SW480 (cell line): ENCODE data around the gene CTIF.
"Not testable (repeated sequence)": the region's sequence is repeated elsewhere in the genome, so short reads cannot be mapped to it uniquely, and the experiment has no call there.

Experiments
- DNase-seq: peaks from one replicate; pipeline ENCODE4 v3.0.0-alpha.2; 2016; ENCODE audit warnings: low spot score

The CTIF gene

DNA sequence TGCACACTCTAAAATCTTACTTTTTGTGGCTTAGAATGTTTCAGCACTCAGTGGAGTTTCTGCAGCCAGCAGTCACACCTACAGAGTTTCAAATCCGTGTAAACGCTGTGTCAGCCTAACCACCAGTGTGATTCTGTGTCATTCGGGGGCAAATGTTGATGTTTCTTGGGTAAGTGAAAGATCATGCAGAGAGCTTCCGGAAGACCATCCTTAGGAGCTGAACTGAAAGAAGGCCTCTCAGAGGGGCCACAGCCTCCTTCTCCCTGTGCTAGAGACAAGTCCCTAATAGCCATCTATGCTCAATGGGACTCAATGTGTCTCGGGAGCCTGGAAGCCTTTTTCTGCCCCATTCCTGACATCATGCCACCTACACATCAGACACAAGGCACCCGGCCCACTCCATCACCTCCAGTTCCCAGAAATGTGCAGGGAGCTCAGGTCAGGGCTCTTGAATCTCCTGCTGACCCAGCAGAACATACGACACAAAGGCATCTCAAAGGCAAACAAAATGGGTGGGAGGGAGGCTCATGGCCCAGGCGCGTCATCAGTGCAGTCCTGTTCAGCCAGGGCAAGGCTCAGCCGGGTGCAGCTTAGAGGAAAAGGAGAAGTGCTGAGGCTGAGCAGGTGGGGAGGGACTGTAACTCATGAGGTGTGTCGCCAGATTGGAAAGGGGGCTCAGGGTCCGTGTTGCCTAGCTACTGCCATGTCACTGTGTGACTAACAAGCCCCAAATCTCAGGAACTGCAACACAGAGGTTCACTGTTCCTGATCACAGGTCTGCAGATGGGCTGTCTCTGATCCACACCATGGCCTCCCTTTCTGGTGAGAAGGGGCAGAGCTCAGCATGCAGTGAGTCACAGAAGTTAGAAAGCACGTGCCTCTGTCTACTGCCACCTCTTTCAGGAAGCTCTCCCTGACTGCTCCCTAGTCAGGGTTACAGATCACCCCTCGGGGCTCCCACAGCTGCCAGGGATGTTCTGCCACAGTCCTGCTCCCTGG, 329.9 kb downstream of the CTIF start:
- DNase-seq: no peak

DNA sequence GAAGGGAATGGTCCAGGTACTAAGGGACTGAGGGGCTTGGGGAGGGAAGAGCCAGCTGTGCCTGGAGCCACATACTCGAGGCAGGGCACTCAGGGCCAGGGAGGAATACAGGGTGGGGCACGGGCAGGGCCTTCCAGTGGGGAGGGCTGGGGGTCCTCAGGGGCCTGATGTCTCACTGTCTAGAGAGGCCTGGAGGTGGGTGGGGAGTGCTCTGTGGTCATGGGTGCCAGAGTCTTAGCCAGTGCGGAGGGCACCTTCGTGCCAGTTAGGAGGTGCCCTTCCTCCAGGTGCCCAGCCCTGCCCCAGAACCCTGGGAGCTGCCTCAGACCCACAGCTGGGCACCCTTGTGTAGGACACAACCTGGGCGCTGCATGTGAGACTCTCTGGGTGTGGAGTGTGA, 330.8 kb downstream of the CTIF start:
- no peak for DNase-seq

DNA sequence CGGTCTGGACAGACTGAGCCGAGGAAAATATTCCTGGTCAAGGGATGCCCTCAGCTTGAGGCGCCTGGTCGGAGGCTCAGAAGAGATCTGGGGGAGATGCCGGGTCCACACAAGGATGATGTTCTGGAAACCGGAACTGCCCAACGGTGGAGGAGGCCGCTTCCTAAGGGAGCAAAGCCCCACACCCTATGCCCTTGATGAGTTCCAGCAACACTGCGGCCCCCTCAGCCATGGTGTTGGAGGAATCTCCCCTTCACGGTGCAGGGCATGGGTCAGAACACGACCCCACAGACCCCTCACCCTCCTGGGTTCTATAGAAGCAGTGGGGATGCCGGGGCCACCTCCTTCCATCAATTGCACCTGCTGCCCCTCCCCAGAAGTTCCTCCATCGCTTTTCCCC, 332.1 kb downstream of the CTIF start:
- DNase-seq: not testable (repeated sequence)

DNA sequence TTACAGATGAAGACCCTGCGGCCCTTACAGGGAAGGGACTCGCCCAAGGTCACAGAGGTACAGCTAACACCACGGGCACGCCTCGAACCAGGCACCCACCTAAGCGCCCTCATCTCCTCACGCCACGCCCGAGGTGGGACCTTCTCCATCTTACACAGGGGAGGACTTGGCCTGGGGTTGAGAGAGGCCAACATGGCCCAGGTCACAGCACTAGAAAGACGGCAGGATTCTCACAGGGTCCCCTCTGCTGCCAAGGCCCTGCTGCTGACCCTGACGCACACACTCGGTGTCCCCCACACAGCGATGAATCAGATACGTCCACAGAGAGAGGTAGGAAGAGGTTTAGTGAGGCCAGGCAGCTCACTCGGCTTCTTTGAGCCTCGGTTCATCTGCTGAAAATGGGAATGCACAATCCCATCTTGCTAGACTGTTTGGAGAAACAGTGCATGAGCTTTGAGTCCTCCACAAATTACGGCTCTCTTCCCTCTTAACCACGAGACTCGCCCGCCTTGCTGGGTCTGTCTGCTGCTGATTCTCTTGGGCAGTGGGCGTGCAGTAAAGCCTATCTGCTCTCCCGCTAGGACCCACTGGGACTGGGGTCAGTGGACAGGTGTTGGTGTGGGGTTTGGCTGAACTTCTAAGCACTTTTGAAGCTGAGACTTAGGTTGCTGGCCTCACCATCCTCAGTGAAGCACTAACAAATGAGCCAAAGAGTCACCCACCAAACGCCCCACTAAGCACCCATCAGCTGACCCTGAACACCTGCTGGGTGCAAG, 332.7 kb downstream of the CTIF start:
- DNase-seq: no peak

DNA sequence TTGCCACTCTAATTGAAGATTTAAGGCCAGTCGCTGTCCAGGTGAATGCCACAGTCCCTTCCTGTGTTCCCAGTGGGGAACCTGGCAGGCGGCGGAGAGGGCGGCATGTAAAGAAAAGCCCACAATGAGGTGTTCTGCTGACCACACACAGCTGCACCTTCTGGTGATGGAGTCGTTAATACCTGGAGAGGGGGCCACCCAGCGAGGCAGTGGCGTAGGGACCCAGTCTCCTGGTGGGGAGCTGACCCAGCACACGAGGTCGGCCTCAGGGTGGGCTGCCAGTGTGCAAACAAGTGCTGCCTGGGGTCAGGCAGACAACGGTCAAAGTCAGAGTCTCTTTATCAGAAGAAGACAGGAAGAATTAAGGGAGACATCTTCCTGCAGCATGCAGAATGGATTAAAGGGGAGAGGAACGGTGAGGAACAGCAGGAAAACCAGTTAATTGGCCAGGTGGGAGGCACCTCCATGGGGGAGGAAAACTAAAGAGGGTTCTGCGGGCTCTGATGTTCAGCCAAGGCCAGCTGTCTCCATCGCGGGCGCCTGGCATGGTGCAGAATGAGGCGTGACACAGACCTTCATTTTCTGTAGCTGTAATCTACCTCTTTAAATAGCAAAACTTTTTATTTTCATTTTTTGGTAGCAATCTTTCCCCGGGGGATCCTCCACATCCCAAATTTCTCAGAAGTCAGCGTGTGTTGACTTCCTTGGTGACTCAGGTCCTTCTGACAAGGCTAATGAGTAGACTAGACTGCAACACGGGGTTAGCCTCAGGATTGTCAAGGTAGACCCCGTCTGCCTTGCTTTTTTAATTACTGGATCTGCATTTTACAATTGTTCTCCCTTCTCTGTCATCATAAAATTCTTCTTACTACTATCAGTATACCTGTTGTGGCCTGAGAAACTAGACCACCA, 333.7 kb downstream of the CTIF start:
- DNase-seq: peak; percentile 32

DNA sequence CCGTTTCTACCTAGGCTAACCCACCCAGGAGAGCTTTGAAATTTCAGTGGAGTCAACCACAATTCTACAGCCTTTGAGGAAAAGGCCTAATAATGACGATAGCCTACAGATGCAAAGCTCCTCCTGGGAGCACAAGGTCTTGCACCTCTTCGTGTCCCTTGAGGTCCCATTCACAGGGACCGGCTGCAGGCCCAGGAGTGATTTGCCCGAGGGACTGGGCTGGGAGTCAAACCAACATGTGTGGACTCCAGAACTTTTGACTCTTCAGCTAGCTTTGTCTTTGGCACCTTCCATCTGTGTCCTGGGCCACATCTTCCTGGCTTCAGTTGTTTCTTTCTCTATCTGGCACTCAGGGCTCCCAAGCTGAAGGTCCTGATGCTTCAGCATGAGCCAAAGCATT, 335.4 kb downstream of the CTIF start:
- DNase-seq: no peak

DNA sequence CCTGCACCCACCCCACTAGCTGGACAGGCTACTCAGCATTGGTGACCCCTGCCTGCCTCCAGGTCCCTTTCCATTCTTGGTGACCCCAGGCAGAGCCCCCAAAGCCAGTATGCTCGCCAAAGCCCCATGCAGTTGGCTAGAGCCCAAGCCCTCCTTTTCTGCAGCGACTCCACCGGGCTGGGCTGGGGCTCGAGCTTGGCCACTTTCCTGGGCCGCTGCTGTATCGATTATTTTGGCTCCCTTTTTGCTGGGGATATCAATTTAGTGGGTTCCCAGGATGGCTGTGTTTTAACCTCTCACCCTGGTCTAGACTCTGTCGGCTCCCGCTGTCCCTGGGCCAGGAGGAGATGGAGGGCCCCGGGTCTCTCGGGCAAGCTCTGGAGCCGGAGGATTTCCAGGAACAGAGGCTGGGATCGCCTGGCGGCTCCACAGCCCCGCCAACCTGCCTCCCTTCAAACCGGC, 335.9 kb downstream of the CTIF start:
- DNase-seq: no peak

DNA sequence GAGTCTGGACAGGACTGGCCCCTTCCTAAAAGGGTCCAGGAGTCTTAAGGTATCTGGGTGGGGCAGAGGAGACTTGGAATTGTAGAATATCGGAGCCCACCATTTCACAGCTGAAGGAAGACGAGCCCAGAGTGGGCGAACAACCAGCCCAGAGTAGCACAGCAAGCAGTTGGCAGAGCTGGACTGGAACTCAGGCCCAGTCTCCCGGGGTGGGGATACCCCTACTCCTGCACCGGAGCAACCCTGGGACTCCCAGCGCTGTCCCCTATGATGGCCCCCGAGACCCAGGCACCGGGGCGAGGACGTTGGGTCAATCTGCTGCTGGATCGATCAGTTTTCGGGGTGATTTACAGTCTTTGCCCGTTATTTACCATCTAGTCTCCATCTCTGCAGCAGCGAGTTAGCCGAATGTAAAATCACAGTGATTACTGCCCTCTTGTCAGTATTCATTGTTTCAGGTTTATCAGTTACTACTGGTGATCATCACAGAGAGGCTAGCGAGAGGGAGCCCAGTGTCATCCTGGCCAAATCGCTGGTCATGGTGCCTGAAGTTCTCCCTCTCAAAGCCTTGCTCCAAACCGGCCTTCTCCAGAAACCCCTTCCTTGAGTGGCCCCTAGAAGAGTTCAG, 336.6 kb downstream of the CTIF start:
- DNase-seq: no peak

DNA sequence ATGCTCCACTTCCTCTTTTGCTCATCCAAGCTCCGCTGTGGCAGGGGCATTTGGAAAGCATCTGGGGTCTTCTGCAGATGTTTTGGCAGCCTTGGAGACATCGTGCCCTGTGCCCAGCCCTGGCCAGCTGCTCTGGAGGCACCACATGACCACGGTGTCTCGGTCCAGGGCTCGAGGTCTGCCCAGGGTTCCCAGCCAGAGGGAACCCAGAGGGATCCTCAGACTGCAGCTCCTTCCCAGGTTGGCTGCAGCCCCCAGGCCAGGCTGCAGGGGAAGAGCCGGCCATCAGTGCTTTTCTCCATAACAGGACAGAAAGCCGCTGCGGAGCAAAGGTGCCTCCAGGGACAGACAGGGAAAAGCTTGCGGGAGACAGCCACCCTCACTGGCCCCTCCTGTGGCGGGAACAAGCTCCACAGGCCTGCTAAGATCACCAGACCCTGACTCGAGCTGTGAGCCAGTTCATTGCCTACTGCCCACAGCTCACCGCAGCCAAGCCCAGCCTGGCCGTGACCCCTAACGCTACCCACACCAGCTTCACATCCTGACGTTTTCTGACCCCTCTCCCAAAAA, 337.2 kb downstream of the CTIF start:
- DNase-seq: no peak

DNA sequence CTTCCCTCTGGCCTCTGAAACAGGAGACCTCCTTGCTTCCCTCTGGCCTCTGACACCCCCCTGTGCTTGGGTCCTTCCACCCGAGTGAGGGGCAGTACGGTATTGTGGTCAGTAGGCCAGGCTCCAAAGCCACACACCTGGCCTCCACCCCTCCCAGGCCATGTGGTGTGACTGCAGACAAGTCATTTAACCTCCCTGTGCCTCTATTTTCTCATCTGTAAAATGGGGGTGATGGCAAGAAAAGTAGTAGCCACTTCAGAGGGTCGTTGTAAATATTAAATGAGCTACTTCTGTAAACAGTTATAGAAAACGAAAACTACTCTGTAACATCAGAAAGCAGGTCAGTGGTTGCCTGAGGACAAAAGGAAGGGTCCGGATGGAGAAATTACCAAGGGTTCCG, 337.8 kb downstream of the CTIF start:
- no peak for DNase-seq

DNA sequence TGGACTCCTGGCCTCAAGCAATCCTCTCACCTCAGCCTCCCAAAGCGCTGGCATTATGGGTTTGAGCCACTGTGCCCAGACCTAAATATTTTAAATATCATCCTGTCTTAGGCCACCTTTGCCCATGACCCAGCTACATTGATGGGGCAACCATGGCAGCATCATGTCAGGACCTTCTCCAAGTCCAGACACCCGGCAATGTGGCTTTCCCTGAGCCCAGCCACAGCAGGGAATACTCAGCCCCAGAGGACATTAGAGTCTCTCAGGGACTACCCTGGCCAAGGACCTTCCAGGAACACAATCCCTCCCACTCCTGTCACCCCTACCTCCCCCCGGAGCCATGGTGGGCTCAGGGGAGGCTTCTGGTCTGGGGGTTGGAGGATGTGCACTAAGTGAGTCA, 339.1 kb downstream of the CTIF start:
- DNase-seq: no peak

DNA sequence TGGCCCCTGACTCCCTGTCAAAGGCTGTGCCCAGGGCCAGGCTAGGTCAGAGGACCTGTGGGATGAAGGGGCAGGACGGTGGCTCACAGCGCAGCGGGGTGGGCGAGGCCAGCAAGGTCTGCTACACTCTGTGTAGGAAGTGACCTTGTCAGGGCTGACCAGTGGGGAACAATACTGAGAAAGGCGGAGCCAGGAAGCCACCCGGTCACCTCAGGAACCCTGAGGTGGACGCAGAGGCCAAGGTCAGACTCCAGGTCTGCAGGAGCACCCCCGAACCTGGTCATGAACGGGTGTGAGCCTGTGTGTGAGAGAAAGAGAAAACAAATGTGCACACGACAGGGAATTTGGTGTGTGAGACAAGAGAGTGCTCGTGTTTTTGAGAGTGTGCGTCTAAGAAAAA, 339.6 kb downstream of the CTIF start:
- no peak for DNase-seq

DNA sequence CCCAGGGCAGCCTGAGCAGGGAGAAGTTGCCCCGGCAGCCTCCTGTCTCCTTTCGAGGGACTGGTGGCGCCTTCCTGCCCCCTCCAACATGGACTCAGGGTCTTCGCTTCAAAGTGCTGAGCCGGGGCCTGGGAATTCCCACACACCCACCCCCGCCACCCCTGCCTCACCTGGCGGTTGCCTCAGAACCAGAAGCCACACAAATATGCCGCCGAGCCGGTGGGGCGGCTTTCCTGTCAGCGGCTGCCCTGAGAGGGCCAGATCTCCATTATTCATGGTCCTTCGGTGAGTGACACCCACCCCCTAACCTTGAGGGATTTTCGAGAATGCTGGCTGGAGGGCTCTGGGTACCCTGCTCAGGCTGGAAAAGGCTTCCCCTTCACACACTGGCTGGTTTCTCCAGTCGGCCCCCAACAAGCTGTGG, 340.2 kb downstream of the CTIF start:
- no peak for DNase-seq

DNA sequence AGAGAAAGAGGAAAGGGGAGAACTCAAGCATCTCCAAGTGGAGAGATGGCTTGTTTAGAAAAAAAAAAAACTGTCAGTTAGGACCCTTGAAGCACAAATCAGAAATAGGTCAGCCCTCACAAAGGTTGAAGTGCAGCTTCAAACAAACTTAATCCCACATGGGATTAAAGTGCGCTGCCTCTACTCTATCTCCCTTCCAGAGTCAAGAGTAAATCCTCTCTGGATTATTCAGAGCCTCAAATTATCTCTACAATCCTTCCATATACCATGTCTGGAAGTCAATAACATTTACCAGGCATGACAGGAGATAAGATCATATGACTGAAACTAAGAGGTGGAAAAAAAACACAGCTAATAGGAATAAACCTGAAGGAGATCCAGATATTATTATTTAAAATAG, 342.1 kb downstream of the CTIF start:
- DNase-seq: no peak

DNA sequence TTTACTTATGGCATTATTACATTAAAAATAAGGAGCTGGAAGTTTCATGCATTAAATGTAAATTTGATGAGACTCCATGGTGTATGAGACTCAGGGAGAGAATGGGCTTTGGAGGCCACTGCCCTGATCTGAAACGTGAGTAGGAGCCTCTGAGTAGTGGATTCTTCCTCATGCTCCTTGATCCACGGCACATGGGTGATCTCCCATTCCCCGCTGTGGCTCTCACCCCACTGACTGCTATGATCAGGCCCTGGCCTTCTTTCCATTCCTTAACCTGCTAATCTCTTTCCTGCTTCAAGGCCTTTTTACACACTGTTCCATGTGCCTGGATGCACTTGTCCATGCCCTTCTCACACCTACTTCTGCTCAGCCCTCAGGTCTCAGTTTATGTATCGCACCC, 343.5 kb downstream of the CTIF start:
- DNase-seq: no peak

DNA sequence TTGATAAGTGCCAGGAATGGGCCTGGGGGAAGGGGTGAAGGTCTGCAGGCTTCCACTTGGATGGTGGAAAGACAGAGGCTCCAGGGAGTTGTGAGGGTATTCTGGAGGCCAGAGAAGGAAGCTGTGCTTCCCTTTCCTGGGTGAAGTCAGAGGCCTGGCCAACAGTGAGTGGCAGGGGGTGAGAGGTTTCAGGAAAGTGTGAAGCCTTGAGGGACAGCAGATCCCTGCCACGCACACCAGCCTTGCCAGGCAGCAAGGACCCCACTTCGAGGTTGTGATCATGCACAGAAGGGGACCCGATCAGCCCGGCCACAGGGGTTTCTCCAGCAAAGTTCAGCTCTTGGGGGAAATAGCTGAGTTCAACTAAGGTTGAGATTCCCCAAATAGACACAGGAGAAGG, 345.5 kb downstream of the CTIF start:
- no peak for DNase-seq

DNA sequence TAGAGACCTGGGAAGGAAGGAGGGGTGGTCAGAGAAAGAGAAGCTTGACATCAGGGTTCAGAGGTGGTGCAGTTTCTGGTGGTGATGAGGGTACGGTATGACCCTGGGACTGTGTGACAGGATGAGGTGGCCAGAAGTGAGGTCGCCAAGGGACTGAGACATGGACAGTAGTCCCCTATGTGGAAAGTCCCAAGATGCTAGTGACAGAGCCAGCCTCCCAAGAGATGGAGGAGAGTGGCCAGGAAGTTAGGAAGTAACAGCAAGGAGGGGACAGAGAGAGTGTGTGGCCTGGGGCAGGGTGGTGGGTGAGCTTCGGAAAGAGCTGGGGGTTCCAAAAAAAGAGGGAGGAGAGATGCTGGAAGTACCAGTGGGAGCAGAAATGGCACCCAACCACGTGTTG, 345.9 kb downstream of the CTIF start:
- DNase-seq: no peak

DNA sequence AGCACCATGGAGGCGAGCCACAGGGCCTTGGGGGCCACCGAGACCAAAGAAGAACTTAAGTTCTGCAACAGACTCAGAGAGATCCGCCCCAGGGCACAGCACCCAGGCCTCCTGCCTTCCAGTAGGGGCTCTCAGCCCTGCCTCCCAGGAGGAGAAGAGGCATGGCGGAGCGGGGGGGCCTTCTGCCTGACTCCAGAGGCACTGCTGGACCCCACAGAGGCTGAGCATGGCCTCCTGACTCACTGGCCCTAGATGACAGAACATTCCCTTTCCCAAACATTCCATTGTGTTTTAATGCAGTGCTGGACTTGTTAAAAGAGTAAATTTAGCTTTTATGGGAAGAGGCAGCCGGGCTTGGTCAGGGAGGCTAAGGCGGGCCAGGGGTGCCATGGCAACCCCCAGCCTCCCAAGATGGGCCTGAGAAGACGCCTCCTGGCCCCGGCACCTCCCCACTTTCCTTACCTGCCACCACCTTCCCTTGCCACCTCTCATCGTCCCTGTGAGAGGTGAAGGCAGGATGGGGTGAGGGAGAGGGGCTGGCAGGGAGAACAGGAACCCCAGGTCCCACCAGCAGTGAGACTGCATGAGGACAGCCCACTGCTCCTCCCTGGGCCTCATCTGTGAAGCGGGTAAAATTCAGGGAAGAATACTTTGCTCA, 346.6 kb downstream of the CTIF start:
- no peak for DNase-seq

DNA sequence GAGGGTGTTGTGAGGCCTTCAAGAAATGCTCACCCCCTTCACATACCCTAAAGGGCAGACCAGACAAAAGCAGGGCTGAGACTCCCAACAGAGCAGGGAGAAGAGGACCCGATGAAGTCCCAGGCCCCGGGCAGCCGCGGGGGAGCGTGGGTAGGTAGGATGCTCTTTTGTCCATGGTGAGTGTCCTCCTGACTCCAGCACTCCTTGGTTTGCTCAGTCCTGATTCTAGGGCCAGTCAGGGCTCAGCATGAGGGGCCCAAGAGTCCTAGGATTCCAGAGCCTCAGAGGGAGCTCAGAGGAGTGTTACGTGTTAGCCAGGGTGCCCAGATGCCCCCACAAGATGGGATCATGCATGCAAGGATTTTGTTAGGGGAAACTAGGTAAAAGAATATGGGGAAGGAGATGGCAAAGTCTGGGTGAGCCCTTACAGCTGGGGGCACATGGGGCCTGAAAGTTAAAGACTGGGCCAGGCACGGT, 347.1 kb downstream of the CTIF start:
- DNase-seq: no peak

DNA sequence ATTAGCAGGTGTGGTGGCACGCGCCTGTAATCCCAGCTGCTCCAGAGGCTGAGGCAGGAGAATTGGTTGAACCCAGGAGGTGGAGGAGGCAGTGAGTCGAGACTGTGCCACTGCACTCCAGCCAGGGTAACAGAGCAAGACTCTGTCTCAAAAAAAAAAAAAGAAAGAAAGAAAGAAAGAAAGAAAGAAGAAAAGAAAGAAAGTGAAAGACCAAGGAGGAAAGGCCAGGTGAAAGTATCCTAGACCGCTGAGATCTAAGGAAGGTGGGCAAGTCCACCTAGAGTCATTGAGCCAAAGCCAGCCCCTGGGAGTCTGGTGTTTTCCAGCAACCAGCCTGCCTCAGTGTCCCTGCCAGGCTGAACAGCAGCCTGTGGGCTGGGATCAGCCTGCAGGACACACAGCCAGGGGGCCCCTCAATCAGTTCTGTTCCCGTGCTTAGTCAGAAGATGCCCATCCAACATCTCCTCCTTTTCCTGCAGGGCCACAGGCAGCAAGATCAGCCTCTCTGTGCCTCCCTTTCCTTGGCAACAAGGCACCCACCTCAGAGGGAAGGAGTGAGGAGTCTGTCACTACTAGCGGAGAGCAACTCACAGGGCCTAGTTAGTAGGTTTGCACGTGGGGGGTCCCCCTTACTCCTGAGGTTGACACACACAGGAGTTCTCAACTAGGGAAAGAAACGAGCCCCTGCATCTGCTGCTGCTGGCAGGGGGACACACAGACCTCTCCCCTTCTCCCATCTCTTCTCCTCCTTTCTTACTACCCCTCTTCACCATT, 347.9 kb downstream of the CTIF start:
- no peak for DNase-seq
